Measurements from ENCODE around the gene CDC73. TPM values are rescaled to one million over a fixed set of nuclear protein-coding genes. Genes with fewer than 3 reads are reported as not detected.
"Not testable (repeated sequence)": the region's sequence is repeated elsewhere in the genome, so short reads cannot be mapped to it uniquely, and the experiment has no call there.

The CDC73 gene
- total and polyA plus RNA-seq, 10 of the 15 experiments (the other 5 are each of a cell fraction or from before 2014, with no cell fraction given), result 10.6 to 43.4 (median 21.7) TPM

DNA sequence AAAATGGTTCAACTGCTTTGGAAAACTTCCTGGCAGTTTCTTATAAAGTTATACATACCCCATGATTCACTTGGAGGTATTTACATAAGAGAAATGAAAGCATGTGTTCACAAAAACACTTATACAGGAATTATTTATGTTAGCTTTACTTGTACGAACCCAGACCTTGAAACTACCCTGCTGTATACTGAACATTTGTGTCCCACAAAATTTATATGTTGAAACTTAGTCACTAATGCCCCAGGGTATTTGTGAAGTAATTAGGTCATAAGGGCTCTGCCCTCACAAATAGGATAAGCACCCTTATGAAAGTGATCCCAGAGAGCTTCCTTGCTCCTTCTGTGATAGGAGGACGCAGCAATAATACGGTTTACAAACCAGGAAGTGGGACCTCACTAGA, 107.3 kb downstream of the CDC73 start (continued):
- TF ChIP-seq BHLHE40 (IDR thresholded peaks at IDR 0.05; ENCODE audit: borderline replicate concordance in 1 of 2, low read depth in 2 of 2, low read length in 1 of 2) (no peak), RUNX3 (IDR thresholded peaks at IDR 0.05; ENCODE audit: low read length) (no peak)

DNA sequence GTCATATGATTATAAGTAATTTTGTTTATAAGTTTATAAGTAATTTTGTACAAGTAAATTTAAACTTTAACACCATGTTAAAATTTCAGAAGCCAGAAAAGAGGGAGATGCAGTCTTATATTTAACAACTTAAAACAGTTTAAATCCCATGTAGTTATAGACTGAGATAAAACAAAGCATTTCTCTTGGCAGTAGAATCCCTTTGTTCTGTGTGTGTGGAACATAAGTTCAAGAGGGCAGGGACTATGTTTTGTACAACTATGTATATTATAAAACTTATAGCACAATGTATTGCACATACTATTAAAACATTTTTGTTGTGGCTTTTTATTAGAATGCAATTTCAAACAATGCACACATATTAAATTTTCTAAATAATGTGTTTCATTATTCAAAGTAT, 109.3 kb downstream of the CDC73 start:
- CTCF ChIA-PET, result interaction anchor here (1.3 kb wide), 1 partner anchor 41 kb away, joined by 4 read pairs; no protein-coding TSS in a partner anchor
- H4K20me1 ChIP-seq (ENCODE audit: control insufficient read depth, insufficient read depth); H3K4me3 ChIP-seq; FAIRE-seq; H3K4me2 ChIP-seq (ENCODE audit: control insufficient read depth, insufficient read depth); H3K9ac ChIP-seq (ENCODE audit: control insufficient read depth, insufficient read depth, low read length); ATAC-seq; SMC1A ChIA-PET (ENCODE audit: uncharacterized antibody, unreplicated experiment); DNase-seq (ENCODE audit: low read depth, low spot score); RAD21 ChIA-PET (ENCODE audit: unreplicated experiment); H3K36me3 ChIP-seq (ENCODE audit: control insufficient read depth in 2 of 2, insufficient read depth in 2 of 2, low read length in 1 of 2); H2AFZ ChIP-seq (ENCODE audit: control insufficient read depth, low read depth, low read length); H3K27me3 ChIP-seq (replicated peaks in 1 of 2; ENCODE audit: control insufficient read depth in 2 of 2, insufficient read depth in 2 of 2, low read length in 1 of 2); BruUV-seq (replicated peaks); H3K27ac ChIP-seq (ENCODE audit: control insufficient read depth, insufficient read depth); H3K4me1 ChIP-seq (ENCODE audit: control insufficient read depth, insufficient read depth, low read length); H3K9me3 ChIP-seq (replicated peaks; ENCODE audit: control insufficient read depth, insufficient read depth, low read length); POLR2A ChIA-PET; H3K79me2 ChIP-seq (ENCODE audit: control insufficient read depth, insufficient read depth, low read length); intact Hi-C loops (cut with micrococcal nuclease; ENCODE audit: unreplicated experiment); in situ Hi-C loops (cut with MboI): not testable (repeated sequence)

DNA sequence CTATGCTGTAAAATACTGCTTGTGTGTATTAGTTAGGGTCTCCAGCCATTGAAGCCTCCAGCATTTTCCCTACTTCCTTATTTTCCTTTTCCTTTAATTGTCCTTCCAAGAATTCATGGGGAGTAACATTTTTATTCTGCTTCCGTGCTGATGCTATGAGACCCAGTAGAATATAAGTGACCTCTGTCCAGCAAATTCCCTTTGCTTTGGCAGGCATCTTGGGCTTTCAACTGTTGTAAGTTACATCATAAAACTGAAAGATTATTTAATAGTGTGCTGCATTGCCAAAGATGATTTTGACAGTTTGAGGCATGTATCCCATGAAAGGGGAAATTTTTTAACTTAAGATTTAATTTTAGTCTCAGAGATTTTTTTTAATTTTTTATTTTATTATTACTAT, 112.7 kb downstream of the CDC73 start:
- Histone ChIP-seq H3K9ac (ENCODE audit: control insufficient read depth, insufficient read depth, low read length) (no peak overlapping the region), H3K9me3 (replicated peaks; ENCODE audit: control insufficient read depth, insufficient read depth, low read length) (no peaks in the 10 kb centered on the region), H2AFZ (ENCODE audit: control insufficient read depth, low read depth, low read length) (no peak overlapping the region), H3K4me1 (ENCODE audit: control insufficient read depth, insufficient read depth, low read length) (no peaks in the 10 kb centered on the region), H3K36me3 (ENCODE audit: control insufficient read depth in 2 of 2, insufficient read depth in 2 of 2, low read length in 1 of 2) (no peaks in the 10 kb centered on the region; a peak in 1 of 4 replicates), H3K4me2 (ENCODE audit: control insufficient read depth, insufficient read depth) (no peak overlapping the region), H3K4me3 (no peak overlapping the region), H3K27ac (ENCODE audit: control insufficient read depth, insufficient read depth) (no peak overlapping the region), H4K20me1 (ENCODE audit: control insufficient read depth, insufficient read depth) (no peaks in the 10 kb centered on the region), H3K27me3 (replicated peaks in 1 of 2; ENCODE audit: control insufficient read depth in 2 of 2, insufficient read depth in 2 of 2, low read length in 1 of 2) (no peaks in the 10 kb centered on the region), H3K79me2 (ENCODE audit: control insufficient read depth, insufficient read depth, low read length) (no peaks in the 10 kb centered on the region)
- no peak for TF ChIP-seq CBX3 (IDR thresholded peaks at IDR 0.05; ENCODE audit: borderline replicate concordance, low read depth)
- TF ChIP-seq DPF2 (IDR thresholded peaks at IDR 0.05), result no peak
- TF ChIP-seq HCFC1 (IDR thresholded peaks at IDR 0.05; ENCODE audit: low read length), result no peak
- WGBS (ENCODE audit: insufficient coverage, insufficient replicate concordance, low lambda C conversion rate, missing lambda C conversion rate), result 95% methylated on average over 1 of the region's 1 CpG
- ATAC-seq (no peak), DNase-seq (ENCODE audit: low read depth, low spot score) (no peak), FAIRE-seq (no peak)
- ChIA-PET RAD21 (ENCODE audit: unreplicated experiment) (no interaction called here), CTCF (no interaction called here), SMC1A (ENCODE audit: uncharacterized antibody, unreplicated experiment) (no interaction called here), POLR2A (no interaction called here)
- in situ Hi-C loops (cut with MboI) (no loop called here), intact Hi-C loops (cut with micrococcal nuclease; ENCODE audit: unreplicated experiment) (no loop called here)
- no TSS peak for BruUV-seq (replicated peaks)
